GF-D8 (cell line): ENCODE results near the gene HDLBP.

Experiments
- DNase-seq: peaks from one replicate; lab custom pipeline; 2025; lab: John Stamatoyannopoulos, UW

Gene HDLBP

DNA sequence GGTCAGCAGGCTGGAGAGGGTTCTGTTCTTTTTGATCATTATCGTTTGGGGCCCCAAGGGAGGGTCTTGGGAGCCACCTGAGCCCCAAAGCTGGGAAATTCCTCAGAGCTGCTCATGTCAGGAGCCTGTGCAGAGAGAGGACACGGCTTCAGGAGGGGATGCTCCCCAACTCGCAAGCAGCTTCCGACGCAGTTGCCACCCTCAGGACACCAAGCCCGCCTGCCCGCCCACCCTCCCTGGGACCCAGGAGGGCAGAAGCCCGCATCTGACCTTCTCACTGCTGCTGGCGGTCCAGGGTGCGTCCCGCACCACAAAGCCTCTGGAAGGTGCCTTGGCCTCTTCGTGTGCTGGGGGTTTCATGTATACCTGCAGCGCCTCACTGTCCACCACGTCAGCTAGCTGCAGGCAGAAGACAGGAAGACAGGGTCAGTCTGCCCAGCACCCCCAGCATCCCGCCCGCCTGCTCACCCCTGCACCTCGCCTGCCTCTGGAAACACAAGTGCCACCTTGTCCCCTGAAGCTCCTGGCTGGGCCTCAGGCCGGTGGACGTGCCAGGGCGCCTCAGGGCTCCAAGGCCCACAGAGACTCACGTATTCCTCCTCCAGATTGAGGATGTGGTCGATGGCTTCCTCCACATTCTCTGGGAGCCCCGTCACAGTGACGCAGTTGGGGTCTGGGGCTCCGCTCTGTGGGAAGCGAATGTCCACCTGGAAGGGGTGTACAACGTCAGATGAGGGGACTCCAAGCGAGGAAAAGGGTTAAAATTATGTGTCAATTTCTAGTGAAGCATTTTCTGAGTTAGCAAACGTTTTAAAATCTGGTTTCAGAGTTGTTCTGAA, 85.7 kb downstream of the HDLBP start:
- no peak for DNase-seq

DNA sequence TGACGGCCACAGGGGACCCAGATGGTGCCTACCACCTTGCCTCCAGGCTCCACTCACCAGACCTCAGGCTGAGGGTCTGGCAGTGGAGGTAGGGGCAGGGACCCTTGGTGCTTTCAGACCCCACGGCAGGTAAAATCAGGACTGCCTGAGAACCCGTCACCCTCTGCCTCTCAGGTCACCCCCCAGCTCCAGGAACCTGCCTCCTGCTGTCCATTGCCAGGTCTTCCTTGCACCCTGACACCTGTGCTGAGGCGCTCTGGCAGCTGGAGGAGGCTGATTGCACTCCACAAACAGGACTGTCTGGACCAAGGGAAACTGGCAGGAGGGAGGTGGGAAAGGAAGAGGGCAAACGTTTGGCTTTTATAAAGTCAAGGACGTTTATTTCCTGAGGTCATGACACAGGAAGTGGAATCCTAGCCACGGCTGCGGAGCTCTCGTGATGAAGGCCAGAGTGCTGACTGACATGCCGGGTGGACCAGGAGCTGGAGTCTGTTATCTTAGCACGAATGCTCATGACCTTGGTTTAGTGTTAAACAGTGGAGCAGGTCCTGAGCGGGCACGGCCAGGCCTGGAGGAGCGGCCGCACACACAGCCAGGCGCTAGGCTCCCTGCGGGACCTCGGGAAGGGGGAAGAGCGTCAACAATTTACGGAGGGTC, 86.5 kb downstream of the HDLBP start:
- no peak for DNase-seq

DNA sequence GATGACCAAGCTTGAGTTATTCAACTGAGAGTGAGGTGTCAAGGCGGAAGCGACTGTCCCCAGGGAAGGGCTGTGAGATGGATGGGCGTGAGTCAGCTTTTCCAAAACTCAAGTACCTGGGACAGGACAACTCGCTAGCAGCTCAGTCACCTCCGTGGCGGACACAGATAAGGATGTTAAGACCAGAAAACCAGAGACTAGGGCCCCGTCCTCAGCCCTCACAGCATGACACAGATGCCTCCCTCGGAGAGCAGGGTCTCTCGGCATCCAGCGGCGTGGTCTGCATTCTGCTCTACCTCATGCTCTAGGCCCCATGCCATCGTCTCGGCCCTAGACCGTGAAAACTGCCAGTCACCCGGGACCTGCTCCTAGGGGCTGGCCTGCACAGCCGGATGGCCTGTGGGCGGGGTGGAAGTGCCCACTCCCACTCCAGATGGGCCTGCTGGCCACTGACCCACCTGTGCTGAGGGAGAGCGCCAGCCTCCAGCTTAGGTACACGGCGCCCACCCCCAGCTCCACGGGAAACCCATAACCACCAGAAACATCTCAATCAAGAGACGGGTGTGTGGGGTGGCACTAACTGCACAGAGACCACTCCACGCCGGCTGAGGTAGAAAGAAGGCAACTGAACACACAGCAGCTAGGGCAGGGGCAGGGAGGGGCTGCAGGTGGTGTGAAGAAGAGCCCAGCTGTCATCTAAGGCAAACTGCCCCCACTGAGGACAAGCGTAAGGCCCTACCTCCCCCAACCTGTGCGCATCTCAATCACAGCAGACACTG, 87.2 kb downstream of the HDLBP start:
- no peak for DNase-seq

DNA sequence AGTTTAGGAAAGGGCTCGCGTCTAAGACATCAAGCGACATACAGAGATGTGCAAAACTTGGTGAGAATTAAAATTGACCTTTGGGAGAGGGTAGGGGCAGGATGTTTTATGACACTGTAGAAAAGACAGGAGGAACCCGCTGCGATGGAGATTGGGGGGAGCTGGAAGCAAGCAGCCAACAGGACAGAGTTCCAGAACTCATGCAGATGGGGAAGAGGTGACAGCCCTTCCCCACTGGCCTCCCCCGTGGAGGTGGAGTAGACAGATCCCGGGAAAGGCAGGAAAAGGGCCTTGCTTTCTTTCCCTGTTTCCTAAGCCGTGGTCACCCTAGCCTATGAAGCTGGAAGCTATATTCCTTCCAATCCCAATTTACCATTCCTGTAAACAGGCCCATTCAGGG, 87.9 kb downstream of the HDLBP start:
- DNase-seq, result no peak

DNA sequence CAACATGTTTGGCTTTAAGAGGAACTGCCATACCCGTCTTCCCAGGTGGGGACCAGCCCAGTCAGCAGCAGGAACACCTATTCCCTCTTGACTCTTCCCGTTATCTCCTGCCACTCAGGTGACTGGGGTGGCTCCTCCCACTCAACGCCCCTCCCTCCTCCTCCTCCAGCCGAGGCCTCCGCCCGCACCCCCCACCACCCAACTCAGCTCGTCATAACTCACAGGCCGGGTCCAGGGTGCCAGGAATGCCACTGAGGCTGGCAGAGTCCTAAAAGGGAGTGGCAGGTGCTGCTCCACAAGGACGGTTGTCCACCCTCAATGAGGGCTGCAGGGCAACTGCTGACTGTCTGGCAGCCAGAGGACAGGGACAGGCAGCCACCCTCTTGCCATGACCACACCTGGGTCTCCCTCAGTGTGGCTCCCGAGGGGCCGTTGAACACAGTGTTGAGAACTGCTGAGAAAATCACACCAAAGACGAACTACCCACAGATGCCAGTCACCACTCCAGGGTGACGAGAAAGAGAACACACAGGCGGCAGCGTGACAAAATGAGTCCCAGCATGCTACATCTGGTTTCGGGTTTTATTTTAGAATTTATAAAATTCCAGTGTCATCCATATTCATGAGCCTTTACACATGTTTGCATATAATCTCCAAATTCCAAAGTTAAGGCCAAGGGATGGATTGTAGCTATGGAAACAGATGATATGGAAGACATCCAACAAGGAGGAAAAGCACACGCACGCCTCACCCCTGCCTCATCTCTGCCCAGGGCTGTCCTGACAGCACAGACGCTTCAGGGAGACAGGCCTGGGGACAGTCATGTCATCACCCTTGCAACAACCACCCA, 88.5 kb downstream of the HDLBP start:
- DNase-seq, result no peak

DNA sequence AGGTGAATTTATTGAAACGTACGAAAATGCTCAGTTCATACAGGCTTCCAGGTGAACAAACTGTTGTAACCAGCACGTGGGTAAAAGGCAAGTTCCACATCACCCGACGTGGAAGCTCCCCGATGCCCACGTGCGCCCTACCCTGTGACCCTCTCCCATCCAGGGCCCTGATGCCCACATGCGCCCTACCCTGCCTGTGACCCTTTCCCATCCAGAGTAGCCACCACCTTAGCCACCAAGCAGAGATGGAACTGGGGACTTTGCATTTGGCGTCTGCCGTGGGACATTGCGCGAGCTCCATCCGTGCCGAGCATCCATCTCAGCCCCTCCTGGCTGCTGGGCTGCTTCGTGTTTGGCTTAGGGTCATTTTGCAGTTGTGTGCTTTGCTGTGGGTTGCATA, 89.5 kb downstream of the HDLBP start:
- DNase-seq, result no peak

DNA sequence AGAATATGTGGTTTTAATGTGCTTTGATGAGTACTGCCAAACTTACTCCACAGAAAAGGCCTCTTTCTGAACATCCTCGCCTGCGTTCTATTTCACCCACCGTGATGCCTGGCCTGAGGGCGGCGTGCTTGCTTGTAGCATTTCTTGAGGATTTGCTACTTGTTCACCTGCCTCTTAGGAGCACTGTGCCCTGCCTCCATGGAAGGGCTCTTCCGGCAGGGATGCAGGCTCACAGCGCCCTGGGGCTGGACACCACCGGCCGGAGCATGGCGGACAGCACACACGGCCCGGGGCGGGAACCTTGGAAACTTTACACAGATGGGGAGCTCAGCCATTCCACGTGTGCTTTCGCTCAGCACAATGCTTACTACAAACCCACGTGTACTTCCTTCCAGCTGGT, 89.9 kb downstream of the HDLBP start:
- no peak for DNase-seq

DNA sequence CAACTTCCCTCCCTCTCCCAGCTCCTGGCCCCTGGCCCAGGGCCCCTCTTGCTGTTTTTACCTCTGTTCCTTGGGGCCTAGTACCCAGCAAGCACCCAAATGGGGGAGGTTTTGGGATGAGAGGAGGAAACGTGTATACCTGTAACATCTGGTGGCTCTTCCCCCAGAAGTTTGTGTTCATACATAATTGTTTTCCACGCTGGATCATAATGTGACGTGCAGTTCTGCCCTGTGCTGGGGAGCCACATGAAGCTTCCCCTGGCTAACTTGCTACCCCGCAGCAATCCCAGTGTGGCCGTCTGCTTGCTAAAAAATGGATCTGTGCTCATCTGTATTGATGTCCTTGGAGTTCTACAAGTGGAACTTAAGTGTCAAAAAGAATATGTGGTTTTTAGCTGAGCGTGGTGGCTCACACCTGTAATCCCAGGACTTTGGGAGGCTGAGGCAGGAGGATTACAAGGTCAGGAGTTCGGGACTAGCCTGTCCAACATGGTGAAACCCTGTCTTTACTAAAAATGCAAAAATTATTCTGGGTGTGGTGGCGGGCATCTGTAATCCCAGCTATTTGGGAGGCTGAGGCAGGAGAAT, 90.5 kb downstream of the HDLBP start:
- no peak for DNase-seq

DNA sequence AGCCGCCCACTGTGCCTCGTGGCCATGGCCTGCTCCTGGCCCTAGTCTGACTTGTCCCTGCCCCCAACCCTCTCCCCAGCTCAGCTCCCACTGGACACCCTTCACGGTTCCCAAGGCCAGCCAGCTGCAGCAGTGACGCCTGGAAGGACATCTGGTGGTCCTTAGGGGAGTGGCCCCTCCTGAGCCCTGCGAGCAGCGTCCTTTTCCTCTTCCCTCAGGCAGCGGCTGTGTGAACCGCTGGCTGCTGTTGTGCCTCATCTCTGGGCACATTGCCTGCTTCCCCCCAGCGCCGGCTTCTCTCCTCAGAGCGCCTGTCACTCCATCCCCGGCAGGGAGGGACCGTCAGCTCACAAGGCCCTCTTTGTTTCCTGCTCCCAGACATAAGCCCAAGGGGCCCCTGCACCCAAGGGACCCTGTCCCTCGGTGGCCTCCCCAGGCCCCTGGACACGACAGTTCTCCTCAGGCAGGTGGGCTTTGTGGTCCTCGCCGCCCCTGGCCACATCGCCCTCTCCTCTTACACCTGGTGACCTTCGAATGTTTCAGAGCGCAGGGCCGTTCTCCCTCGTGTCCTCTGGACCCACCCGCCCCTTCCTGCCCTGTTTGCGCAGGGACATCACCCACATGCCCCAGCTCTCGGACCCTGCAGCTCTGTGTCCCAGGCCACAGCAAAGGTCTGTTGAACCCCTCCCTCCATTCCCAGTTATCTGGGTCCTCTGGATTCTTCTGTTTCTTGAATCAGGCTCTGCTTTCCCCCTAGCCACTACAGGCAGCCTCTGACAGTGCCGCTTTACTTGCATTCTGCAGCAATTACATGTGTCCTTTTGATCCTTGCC, 91.2 kb downstream of the HDLBP start:
- no peak for DNase-seq

DNA sequence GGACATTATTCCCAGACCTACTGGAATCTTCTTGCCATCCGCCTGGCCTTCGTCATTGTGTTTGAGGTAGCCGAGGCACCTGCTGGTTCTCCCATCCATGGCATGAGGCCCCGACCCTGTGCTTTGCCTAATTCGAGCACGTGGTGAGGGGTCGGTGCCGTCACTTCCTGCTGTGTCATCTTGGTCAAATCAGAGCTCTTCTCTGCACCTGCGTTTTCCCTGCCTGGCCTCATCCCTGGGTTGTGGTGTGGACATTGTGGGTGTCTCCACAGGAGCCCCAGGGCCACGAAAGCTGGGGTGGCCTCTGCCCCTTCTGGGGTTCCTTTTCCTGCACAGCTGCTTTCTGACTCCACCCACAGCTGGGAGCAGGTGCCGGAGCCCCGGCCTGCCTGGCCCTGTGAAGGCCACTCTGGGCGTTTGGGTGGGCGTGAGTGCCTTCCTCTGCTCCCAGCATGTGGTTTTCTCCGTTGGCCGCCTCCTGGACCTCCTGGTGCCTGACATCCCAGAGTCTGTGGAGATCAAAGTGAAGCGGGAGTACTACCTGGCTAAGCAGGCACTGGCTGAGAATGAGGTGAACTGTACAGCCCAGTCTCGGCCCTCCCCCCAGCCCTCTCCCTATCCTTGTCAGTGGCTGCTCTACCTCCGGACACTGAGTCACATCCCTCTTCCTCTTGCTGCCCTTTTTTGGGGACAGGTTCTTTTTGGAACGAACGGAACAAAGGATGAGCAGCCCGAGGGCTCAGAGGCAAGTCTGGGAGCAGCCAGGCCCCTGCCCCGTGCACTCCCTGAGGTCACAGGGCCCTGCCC, 92.1 kb downstream of the HDLBP start:
- DNase-seq, result no peak

DNA sequence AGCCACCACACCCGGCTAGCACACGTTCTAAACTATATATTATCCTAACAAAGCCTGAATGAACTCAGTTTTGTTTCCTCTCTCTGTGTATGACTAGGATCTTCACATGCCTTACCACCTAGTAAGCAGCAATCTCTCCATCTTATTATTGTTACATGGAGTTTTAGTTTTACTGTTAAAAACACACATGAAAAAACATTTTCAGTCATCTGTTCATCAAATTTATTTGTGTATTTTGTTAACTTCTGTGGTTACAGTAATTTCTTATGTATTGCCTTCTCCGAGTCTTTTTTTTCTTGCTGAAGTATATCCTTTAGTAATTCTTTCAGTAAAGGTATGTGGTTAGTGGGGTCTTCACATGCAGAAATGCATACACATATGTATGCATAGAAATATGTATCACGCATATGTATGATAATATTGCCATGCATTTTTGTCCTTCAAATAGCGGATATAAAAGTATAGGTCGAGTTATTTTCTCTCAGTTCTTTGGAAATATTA, 95.6 kb downstream of the HDLBP start:
- no peak for DNase-seq

DNA sequence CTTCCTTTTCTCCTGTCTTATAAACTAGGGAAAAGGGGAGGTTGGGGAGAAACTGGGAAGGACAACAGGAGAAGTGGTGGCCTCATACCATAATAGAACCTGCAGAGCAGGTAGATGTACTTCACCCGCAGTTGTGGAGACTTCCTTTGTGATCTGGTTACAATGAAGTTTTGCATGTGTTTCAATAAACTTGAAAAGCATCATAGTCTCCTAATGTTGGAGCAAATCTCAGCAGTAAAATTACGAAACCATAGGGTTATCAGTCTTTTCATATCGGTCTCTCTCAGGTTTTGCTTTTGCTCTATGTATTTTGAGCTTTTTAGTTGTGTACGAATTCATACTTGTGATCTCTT, 96.5 kb downstream of the HDLBP start:
- no peak for DNase-seq

DNA sequence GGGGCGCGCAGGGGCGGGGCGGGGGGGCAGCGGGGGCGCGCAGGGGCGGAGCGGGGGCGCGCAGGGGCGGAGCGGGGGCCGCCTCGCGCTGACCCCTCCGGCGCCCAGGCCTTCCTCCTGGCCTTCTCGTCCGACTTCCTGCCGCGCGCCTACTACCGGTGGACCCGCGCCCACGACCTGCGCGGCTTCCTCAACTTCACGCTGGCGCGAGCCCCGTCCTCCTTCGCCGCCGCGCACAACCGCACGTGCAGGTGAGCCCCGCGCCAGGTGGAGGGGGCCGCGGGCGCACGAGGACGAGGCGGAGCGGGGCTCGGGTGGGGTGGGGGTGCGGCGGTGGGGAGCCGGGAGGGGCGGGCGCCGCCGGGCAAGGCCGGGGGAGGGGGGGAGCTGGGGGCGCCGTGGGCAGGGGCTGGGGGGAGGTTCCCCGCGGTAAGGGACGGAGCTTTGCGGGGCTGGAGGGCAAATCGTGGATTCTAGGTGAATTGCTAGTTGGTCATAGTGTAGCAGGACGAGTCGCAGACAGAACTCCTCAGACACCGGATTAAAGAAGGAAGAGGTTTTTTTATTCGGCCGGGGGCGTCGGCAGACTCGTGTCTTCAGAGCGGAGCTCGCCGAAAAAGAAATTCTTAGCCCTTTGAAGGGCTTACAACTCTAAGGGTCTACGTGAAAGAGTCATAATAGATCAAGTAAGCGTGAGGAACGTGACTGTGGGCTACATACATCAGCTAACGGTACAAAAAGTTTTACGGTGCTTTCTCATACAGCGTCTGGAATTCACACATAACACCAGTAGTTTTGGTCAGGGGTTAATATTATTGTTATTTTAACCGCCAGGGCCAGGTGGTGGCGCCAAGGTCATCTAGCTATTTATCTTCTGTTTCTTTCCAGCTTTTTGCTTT, 97.1 kb downstream of the HDLBP start:
- no peak for DNase-seq

DNA sequence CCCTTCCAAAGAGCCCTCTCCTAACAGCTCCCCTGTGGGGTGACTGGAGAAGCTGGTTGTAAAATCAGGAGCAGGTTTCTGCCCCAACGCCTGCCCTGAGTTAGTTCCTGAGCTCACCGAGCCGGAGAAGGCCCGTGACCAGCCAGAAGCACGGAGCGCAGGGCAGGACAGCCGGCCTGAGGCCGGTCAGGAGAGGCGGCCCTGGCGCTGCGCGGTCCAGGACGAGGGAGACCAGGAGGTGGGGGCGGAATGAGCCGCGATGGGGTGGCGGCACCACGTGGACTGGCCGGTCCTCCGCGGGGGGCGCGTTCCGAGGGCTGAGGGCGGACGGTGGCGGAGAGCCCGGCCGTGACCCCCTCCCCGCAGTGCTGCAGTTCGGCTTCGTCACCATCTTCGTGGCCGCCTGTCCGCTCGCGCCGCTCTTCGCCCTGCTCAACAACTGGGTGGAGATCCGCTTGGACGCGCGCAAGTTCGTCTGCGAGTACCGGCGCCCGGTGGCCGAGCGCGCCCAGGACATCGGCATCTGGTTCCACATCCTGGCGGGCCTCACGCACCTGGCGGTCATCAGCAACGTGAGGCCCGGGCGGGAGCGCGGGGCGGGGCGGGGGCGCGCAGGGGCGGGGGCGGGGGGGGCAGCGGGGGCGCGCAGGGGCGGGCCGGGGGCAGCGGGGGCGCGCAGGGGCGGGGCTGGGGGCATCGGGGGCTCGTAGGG, 98.0 kb downstream of the HDLBP start:
- no peak for DNase-seq

DNA sequence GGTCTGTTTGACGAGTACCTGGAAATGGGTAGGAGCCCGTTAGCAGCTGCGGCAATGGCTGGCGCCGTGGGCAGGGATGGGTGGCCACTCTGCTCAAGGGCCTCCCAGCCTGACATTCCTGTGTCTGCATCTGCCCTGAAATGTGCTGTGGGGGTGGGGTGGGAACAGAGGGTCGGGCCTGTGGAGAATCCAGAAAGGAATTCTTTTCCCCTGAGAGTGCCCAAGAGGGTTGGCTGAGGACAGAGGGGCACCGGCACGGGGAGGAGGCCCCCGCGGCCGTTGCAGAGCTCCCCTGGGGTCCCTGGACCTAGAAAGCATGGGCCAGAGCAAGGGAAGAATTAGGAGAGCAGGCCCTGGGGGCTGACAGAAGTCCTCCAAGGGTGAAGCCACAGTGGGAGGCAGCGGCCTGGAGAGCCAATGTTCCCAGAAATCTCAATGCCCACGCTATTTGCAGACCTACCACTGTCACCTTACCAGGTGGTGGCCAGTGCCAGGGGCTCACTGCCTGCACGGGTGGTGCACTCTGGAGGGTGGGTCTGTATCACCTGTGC, 99.2 kb downstream of the HDLBP start:
- no peak for DNase-seq

DNA sequence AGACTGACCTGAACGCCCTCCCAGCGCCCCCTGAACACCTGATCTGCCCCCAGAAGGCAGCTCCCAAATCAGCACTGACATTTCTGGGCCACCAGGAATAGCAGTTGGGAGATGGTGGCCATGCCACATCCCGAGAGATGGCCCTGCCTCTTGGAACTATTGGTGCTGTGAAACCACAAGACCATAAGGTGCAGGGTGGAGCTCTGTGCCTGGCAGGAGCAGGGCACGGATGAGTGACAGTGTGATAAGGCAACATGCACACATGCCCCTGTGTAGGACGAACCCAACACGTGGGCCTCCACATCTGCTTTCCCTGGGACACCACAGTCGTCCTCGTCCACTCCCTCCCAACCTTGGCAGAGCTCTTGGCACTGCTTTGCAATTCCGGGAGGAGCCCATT, 100.1 kb downstream of the HDLBP start:
- no peak for DNase-seq

DNA sequence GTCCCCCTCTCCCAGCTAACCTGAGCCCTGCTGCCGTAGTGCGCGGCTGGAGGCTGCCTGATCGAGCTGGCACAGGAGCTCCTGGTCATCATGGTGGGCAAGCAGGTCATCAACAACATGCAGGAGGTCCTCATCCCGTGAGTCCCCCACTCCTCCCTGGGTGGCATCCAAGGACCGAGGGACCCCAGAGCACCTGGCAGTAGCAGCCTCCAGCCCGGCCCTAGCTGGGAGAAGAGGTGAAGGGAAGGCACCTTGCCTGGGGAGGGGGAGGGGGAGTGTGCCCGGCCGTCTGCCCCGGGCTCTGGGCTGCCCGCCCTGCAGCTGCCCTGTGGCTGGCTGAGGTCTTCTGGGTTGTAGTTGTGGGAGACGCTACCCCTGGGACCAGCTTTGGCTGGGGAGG, 100.7 kb downstream of the HDLBP start:
- no peak for DNase-seq

DNA sequence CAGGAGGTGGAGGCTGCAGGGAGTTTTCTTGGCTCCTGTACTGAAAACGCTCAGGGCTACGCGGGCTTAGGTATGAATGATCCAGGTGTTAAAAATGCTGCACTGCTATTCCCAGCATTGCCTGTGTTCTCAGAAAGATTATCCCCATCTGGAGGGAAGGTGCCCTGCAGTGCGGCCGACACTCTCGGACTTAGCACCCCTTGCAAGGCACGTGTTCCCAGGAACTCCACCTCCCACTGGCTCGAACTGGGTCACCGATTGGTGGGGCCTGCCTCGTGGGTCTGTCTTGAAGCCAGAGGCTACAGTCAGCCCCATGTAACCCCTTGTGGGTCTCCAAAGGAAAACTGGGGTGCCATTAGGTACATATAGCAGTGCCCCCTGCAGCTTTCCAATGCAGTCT, 101.3 kb downstream of the HDLBP start:
- no peak for DNase-seq
